HepG2 (cell line): ENCODE measurements around the gene SNAP23. TPM values are rescaled to one million over a fixed set of nuclear protein-coding genes. Genes with fewer than 3 reads are reported as not detected.

ENCODE experiments used
- CCDC6 ChIP-seq: sonication (generic); formaldehyde crosslinking; IDR thresholded peaks from 2 replicates; pipeline ENCODE4 v1.8.1; 2022; ENCODE audit warnings: mild to moderate bottlenecking, missing genetic modification reagents, moderate library complexity
- DRAP1 ChIP-seq: IDR thresholded peaks from 2 replicates; pipeline ENCODE4 v1.6.1; 2016; ENCODE audit warnings: missing genetic modification reagents, missing compliant biosample characterization
- EEA1 ChIP-seq: sonication (generic); formaldehyde crosslinking; IDR thresholded peaks from 2 replicates; pipeline ENCODE4 v1.5.1; 2020; ENCODE audit warnings: mild to moderate bottlenecking, missing genetic modification reagents, borderline replicate concordance
- FOXK2 ChIP-seq: fragments of 450-650 bp; IDR thresholded peaks from 2 replicates; pipeline ENCODE4 v1.6.1; 2016
- GMEB2 ChIP-seq: IDR thresholded peaks from 2 replicates; pipeline ENCODE4 v1.6.1; 2016; ENCODE audit warnings: missing biosample characterization, missing genetic modification reagents, low read depth
- GPBP1L1 ChIP-seq: sonication (generic); formaldehyde crosslinking; IDR thresholded peaks from 2 replicates; pipeline ENCODE4 v1.5.0; 2020; ENCODE audit warnings: mild to moderate bottlenecking, missing genetic modification reagents
- HBP1 ChIP-seq: IDR thresholded peaks from 2 replicates; pipeline ENCODE4 v1.6.1; 2016; ENCODE audit warnings: low read depth, control low read depth
- MBNL3 ChIP-seq: fragments of 250-450 bp; sonication (Bioruptor Pico); conservative IDR thresholded peaks from 2 replicates; pipeline ENCODE4 v1.8.0; 2022; ENCODE audit warnings: mild to moderate bottlenecking, inconsistent platforms
- MED13 ChIP-seq: sonication (generic); formaldehyde crosslinking; IDR thresholded peaks from 2 replicates; pipeline ENCODE4 v1.5.0; 2020; ENCODE audit warnings: missing genetic modification reagents
- PHB2 ChIP-seq: fragments of 450-650 bp; IDR thresholded peaks from 2 replicates; pipeline ENCODE4 v1.6.1; 2018; ENCODE audit not compliant: partially characterized antibody
- POGK ChIP-seq: sonication (generic); formaldehyde crosslinking; conservative IDR thresholded peaks from 2 replicates; pipeline ENCODE4 v1.8.0; 2022; ENCODE audit warnings: mild to moderate bottlenecking, moderate library complexity, missing genetic modification reagents
- SALL1 ChIP-seq: sonication (generic); formaldehyde crosslinking; IDR thresholded peaks from 2 replicates; pipeline ENCODE4 v1.8.0; 2022; ENCODE audit warnings: mild to moderate bottlenecking, missing genetic modification reagents
- SPEN ChIP-seq: sonication (generic); formaldehyde crosslinking; IDR thresholded peaks from 2 replicates; pipeline ENCODE4 v1.5.1; 2020; ENCODE audit warnings: low read depth, mild to moderate bottlenecking, missing genetic modification reagents
- TERF1 ChIP-seq: sonication (generic); formaldehyde crosslinking; IDR thresholded peaks from 2 replicates; pipeline ENCODE4 v1.8.0; 2022; ENCODE audit warnings: mild to moderate bottlenecking, missing genetic modification reagents, moderate library complexity
- TFAP4 ChIP-seq: sonication (generic); IDR thresholded peaks from 2 replicates; pipeline ENCODE4 v1.6.1; 2016; ENCODE audit warnings: low read depth, borderline replicate concordance
- ZKSCAN5 ChIP-seq: sonication (generic); formaldehyde crosslinking; IDR thresholded peaks from 2 replicates; pipeline ENCODE4 v1.5.1; 2020; ENCODE audit warnings: mild to moderate bottlenecking, missing genetic modification reagents
- ZNF343 ChIP-seq: sonication (generic); formaldehyde crosslinking; IDR thresholded peaks from 2 replicates; pipeline ENCODE4 v1.4.0; 2020; ENCODE audit warnings: mild to moderate bottlenecking, missing genetic modification reagents
- ZNF570 ChIP-seq: sonication (generic); formaldehyde crosslinking; IDR thresholded peaks from 2 replicates; pipeline ENCODE4 v1.4.0; 2020; ENCODE audit warnings: mild to moderate bottlenecking, missing genetic modification reagents, borderline replicate concordance
- ZNF639 ChIP-seq: conservative IDR thresholded peaks from 2 replicates; pipeline ENCODE4 v1.6.1; 2018; ENCODE audit warnings: missing genetic modification reagents
- ZNF766 ChIP-seq: sonication (generic); formaldehyde crosslinking; IDR thresholded peaks from 2 replicates; pipeline ENCODE4 v1.5.0; 2020; ENCODE audit warnings: missing genetic modification reagents, borderline replicate concordance
- ZNF891 ChIP-seq: sonication (generic); formaldehyde crosslinking; IDR thresholded peaks from 2 replicates; pipeline ENCODE4 v1.5.0; 2020; ENCODE audit warnings: mild to moderate bottlenecking, missing genetic modification reagents
- polyA plus RNA-seq, 8 experiments: library from polyadenylated mRNA; depleted of rRNA in 3 of 8; stranded (reverse) in 7 of 8; unstranded in 1 of 8; fragments of >200 nt; fragmentation: Illumina TruSeq in 4 of 8; extraction: Trizol in 4 of 8; gene quantifications; 2 replicates each; pipeline versions ENCODE4 v1.2.1 to v1.2.3, GENCODE V29; 2011 to 2016; ENCODE audit warnings: low read depth in 4 of 8, missing spikeins in 1 of 8, mixed read lengths in 1 of 8; ENCODE audit not compliant: insufficient read depth in 1 of 8
- total RNA-seq, 5 experiments: library from RNA; depleted of rRNA; stranded (reverse); fragments of >200 nt; fragmentation: Illumina TruSeq; extraction: Trizol; gene quantifications; 2 replicates each; pipeline ENCODE4 v1.2.3, GENCODE V29; 2016; ENCODE audit warnings: low read depth in 1 of 5

Gene SNAP23
- total and polyA plus RNA-seq, 2 of the 13 experiments (the other 11 are each of a cell fraction or from before 2014, with no cell fraction given), result 37.0 to 101 TPM

- TF ChIP-seq TFAP4, result no peak
- no peak for TF ChIP-seq EEA1 (CRISPR knock-in tag)
- TF ChIP-seq GMEB2 (CRISPR knock-in tag), result no peak
- no peak for TF ChIP-seq CCDC6 (CRISPR knock-in tag)
- TF ChIP-seq ZNF343 (CRISPR knock-in tag), result no peak
- TF ChIP-seq TERF1, result no peak
- TF ChIP-seq GPBP1L1, result no peak
- TF ChIP-seq POGK (CRISPR knock-in tag), result 0 out of 2 replicates have a peak, but pooled peaks have one; percentile 53
- TF ChIP-seq ZNF639 (CRISPR knock-in tag), result no peak
- TF ChIP-seq HBP1, result no peak
- peak; percentile 72 for TF ChIP-seq SALL1
- no peak for TF ChIP-seq MBNL3 (CRISPR knock-in tag)
- no peak for TF ChIP-seq DRAP1 (CRISPR knock-in tag)
- no peak for TF ChIP-seq FOXK2
- no peak for TF ChIP-seq ZNF766 (CRISPR knock-in tag)
- TF ChIP-seq MED13 (CRISPR knock-in tag), result no peak
- TF ChIP-seq PHB2, result no peak
- TF ChIP-seq ZKSCAN5 (CRISPR knock-in tag), result no peak
- TF ChIP-seq SPEN (CRISPR knock-in tag), result peak; percentile 41; the same call in 1 of the 2 replicates
- TF ChIP-seq ZNF891 (CRISPR knock-in tag), result no peak
- no peak for TF ChIP-seq ZNF570 (CRISPR knock-in tag)
Measured at GRCh38 chr15:42581272-42581730, 85.9 kb downstream of the SNAP23 start (continued).
